ENCODE data around the gene IFITM10. TPM values are rescaled to one million over a fixed set of nuclear protein-coding genes. Genes with fewer than 3 reads are reported as not detected.
"Not testable (repeated sequence)": the region's sequence is repeated elsewhere in the genome, so short reads cannot be mapped to it uniquely, and the experiment has no call there.

IFITM10 gene
- total and polyA plus RNA-seq, 4 donors = 3.4 to 15.8 (median 8.6) TPM

DNA sequence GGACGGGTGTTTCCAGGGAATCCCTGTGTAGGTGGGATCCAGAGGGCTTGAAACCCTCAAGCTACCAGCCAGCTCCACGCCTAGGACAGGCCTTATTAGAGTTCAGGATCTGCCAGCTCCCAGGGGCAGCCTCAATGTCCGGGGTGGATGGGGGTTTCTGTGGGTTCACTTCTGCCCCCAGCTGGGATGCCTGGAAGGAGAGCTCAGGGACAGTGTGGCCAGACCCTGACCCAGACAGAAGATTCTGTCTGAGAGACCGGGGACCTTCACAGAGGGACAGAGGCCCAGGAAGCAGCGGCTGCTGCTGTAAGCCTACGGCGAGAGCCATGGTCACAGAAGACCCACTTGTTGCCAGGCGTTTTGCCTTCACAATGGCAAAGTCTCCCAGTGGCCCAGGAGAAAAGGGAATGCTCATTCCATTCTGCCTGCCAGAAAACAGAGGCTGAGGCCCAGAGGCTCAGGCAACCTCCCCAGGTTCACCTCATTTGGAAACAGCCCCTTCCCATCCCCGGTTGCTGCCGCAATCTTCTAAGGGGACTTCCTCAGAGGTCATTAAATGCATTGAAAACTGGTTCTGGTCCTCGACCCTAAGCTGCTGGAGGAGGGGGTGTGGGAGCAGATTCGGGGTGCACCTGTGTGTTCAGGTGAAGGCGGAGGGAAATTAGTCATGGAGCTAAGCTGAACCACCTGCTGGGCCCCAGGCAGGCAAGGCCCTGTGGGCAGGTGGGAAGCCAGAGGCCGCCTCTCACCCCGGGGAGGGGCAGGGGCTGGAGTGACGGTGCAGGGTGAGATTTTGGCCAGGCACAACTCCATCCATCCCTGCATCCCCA lies 58.3 kb downstream of the IFITM10 start:
- Histone ChIP-seq H3K9me3 (ENCODE audit: control insufficient read depth, insufficient read depth, low read length) (no peaks in the 10 kb centered on the region), H3K36me3 (ENCODE audit: control insufficient read depth, insufficient read depth, low read length) (no peaks in the 10 kb centered on the region), H3K4me3 (ENCODE audit: low read depth, low read length) (no peak overlapping the region), H3K4me1 (ENCODE audit: control insufficient read depth, insufficient read depth, low read length) (peaks cover 29% of the 10 kb centered on the region), H3K27me3 (ENCODE audit: control insufficient read depth, insufficient read depth, low read length) (no peaks in the 10 kb centered on the region), H3K27ac (ENCODE audit: low read depth, low read length) (no peak overlapping the region)
- no peak for DNase-seq (ENCODE audit: low read depth in 4 of 6, low spot score in 6 of 6)
- WGBS (ENCODE audit: insufficient coverage) = 85% methylated on average over 15 of the region's 16 CpGs

DNA sequence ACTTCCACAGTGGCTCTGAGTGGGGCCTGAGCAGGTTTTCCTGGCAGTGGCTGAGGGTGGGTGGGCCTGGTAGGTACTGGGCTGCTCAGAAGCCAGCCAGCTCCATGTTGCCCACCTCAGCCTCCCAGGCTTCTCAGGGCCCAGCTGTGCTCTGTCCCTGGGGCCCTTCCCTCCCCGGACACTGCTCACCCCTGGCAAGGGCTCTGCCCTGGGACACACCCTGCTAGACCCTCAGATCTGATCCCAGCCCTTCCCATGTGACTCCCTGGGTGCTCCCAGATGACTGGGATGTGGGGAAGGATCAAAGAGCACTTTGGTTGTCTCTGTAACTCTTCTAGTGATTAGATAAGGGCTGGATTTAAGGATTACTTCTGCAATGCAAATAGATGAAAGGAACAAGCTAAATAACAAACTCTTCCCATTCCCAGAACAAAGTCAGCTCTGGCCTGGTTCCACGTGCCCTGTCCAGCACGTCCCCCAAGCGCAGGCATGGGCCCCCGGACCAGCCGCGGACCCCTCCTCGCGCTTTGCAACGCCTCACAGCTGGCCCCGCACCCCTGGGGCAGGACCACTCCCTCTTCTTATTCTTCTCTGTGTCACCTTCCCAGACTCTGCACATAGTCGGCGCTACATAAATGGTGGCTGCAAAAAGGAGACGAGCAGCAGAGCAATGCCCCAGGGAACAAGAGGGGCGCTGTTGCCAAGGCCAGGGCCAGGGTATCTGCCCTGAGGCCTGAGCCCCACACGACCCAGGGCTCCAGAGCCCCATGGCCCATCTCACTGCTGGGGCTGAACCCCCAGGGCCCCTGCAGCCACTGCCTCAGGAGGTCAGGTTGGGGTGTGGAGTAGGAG lies 59.1 kb downstream of the IFITM10 start:
- H3K4me1 ChIP-seq (ENCODE audit: control insufficient read depth, insufficient read depth, low read length) = peaks cover 29% of the 10 kb centered on the region
- 69% methylated on average over 15 of the region's 16 CpGs for WGBS (ENCODE audit: insufficient coverage)
- H3K4me3 ChIP-seq (ENCODE audit: low read depth, low read length) = no peak overlapping the region
- H3K9me3 ChIP-seq (ENCODE audit: control insufficient read depth, insufficient read depth, low read length) = no peaks in the 10 kb centered on the region
- no peaks in the 10 kb centered on the region for H3K27me3 ChIP-seq (ENCODE audit: control insufficient read depth, insufficient read depth, low read length)
- no peaks in the 10 kb centered on the region for H3K36me3 ChIP-seq (ENCODE audit: control insufficient read depth, insufficient read depth, low read length)
- H3K27ac ChIP-seq (ENCODE audit: low read depth, low read length) = no peak overlapping the region
- DNase-seq (ENCODE audit: low read depth in 4 of 6, low spot score in 6 of 6) = no peak

DNA sequence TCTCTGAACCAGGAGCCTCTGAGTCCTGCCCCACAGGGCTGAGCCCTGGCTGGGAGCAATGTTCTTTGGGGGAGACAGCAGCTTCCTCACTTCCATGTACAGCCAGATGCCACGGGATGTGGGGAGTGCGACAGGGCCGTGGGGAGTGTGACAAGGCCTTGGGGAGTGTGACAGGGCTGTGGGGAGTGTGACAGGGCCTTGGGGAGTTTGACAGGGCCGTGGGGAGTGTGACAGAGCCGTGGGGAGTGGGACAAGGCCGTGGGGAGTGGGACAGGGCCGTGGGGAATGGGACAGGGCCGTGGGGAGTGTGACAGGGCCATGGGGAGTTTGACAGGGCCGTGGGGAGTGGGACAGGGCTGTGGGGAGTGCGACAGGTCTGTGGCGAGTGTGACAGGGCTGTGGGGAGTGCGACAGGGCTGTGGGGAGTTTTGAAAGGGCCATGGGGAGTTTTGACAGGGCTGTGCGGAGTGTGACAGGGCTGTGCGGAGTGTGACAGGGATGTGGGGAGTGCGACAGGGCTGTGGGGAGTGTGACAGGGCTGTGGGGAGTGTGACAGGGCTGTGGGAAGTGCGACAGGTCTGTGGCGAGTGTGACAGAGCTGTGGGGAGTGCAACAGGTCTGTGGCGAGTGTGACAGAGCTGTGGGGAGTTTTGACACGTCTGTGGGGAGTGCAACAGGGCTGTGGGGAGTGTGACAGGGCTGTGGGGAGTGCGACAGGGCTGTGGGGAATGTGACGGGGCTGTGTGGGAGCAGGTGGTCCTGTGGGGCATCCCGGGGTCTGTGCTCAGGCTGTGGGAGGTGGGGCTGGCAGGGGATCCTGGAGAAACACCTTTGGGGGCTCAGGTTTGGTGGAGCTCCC lies 60.0 kb downstream of the IFITM10 start:
- no peak overlapping the region for H3K4me3 ChIP-seq (ENCODE audit: low read depth, low read length)
- H3K9me3 ChIP-seq (ENCODE audit: control insufficient read depth, insufficient read depth, low read length) = no peaks in the 10 kb centered on the region
- no peaks in the 10 kb centered on the region for H3K36me3 ChIP-seq (ENCODE audit: control insufficient read depth, insufficient read depth, low read length)
- no peaks in the 10 kb centered on the region for H3K27me3 ChIP-seq (ENCODE audit: control insufficient read depth, insufficient read depth, low read length)
- no peak for DNase-seq (ENCODE audit: low read depth in 4 of 6, low spot score in 6 of 6)
- peaks cover 29% of the 10 kb centered on the region for H3K4me1 ChIP-seq (ENCODE audit: control insufficient read depth, insufficient read depth, low read length)
- WGBS (ENCODE audit: insufficient coverage) = 68% methylated on average over 22 of the region's 22 CpGs
- H3K27ac ChIP-seq (ENCODE audit: low read depth, low read length) = no peak overlapping the region

DNA sequence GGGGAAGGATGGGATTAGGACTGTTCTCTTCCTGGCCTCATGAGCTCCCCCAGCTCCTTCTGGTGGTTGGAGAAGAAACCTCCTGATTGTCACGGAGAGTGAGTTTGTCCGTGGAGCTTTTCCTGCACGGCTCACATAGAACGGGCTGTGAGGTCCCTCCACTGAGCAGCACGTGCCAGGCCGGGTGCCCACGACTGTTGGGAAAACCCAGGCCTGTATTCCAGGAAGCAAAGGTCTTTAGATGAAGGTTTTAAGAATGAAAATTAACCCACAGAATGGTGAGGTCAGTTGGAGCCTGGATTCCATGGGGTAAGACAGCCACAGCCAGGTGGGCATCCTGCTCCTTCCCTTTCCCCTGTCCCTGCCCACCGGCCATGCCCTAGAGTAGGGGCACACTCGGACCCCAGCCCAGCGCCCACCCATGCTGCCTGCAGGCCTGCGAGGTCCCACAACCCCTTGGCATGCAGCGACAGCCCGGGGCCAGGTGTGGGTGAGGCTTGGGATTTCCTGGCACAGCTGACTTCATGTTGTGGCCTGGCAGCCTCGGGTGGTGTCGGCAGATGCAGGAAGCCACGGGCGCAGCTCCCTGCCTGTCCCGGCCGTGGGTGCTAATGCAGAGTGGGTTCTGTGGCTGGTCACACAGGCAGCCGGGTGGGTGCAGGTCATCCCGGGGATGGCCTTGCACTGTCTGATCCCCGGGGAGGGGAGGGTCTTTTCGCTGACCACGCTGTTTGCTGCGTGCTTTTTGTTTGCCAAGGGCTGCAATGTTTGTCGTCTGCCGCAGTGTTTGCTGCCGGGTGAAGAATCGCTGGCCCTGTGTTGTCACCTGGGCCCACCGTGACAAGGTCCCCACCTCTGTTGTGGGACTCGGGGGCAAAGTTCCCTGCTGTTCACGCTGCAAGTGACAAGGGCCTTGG lies 60.9 kb downstream of the IFITM10 start:
- H3K36me3 ChIP-seq (ENCODE audit: control insufficient read depth, insufficient read depth, low read length); DNase-seq (ENCODE audit: low read depth in 4 of 6, low spot score in 6 of 6); H3K27ac ChIP-seq (ENCODE audit: low read depth, low read length); H3K27me3 ChIP-seq (ENCODE audit: control insufficient read depth, insufficient read depth, low read length); H3K4me3 ChIP-seq (ENCODE audit: low read depth, low read length); H3K9me3 ChIP-seq (ENCODE audit: control insufficient read depth, insufficient read depth, low read length): not testable (repeated sequence)
- WGBS (ENCODE audit: insufficient coverage) = 82% methylated on average over 17 of the region's 32 CpGs
- H3K4me1 ChIP-seq (ENCODE audit: control insufficient read depth, insufficient read depth, low read length) = peaks cover 28% of the 10 kb centered on the region

DNA sequence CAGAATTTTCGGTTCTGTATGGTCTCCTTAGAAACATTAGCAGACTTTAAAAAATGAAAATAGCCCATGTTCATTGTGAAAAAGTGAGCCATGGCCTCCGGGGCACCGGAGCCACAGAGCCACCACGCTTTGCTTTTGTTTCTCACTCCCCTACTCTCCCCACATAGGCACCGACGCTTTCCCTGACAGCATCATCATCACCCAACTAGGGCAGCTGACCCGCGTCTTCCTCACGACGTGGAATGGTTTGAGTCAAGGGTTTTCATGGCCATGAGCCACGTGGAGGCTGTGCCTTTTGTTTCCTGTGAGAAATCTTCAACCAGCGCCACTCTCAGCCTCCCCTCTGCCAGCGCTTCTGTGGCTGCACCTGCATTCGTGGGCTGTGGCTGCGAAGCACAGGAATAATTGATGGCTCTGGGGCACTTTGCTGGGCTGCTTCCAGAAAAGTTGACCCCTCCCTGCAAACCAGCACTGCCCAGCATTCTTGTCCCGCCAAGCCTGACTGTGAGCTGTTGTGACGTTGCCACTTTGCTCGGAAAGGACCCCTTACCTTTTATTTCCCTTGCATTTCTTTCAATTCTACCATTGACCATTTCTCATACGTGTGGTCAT lies 62.0 kb downstream of the IFITM10 start:
- not testable (repeated sequence) for H3K36me3 ChIP-seq (ENCODE audit: control insufficient read depth, insufficient read depth, low read length); H3K4me3 ChIP-seq (ENCODE audit: low read depth, low read length); H3K9me3 ChIP-seq (ENCODE audit: control insufficient read depth, insufficient read depth, low read length); H3K27me3 ChIP-seq (ENCODE audit: control insufficient read depth, insufficient read depth, low read length); H3K27ac ChIP-seq (ENCODE audit: low read depth, low read length); DNase-seq (ENCODE audit: low read depth in 4 of 6, low spot score in 6 of 6)
- peaks cover 18% of the 10 kb centered on the region for H3K4me1 ChIP-seq (ENCODE audit: control insufficient read depth, insufficient read depth, low read length)
- 52% methylated on average over 8 of the region's 19 CpGs for WGBS (ENCODE audit: insufficient coverage)

DNA sequence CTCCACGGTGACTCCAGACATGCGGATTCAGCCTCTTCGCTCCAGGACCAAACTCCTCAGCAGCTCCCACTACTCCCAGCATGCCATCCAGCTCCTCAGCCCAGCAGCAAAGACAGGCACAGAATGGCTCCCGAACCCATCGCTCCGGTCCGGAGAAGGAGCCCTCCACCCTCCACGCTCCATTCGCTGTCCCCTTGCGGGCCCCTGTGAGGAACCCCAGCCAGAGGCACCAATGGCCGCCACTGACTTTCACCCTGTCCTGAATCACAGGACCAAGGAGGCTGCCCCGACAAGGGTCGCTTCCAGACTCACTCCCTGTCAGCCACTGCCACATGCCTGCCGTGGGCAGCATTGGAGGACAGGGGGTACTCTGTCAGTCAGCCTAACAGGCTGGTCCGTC lies 64.2 kb downstream of the IFITM10 start:
- not testable (repeated sequence) for H3K9me3 ChIP-seq (ENCODE audit: control insufficient read depth, insufficient read depth, low read length); H3K27ac ChIP-seq (ENCODE audit: low read depth, low read length); H3K27me3 ChIP-seq (ENCODE audit: control insufficient read depth, insufficient read depth, low read length); H3K36me3 ChIP-seq (ENCODE audit: control insufficient read depth, insufficient read depth, low read length); H3K4me3 ChIP-seq (ENCODE audit: low read depth, low read length); DNase-seq (ENCODE audit: low read depth in 4 of 6, low spot score in 6 of 6); H3K4me1 ChIP-seq (ENCODE audit: control insufficient read depth, insufficient read depth, low read length)
- 85% methylated on average over 10 of the region's 15 CpGs for WGBS (ENCODE audit: insufficient coverage)

DNA sequence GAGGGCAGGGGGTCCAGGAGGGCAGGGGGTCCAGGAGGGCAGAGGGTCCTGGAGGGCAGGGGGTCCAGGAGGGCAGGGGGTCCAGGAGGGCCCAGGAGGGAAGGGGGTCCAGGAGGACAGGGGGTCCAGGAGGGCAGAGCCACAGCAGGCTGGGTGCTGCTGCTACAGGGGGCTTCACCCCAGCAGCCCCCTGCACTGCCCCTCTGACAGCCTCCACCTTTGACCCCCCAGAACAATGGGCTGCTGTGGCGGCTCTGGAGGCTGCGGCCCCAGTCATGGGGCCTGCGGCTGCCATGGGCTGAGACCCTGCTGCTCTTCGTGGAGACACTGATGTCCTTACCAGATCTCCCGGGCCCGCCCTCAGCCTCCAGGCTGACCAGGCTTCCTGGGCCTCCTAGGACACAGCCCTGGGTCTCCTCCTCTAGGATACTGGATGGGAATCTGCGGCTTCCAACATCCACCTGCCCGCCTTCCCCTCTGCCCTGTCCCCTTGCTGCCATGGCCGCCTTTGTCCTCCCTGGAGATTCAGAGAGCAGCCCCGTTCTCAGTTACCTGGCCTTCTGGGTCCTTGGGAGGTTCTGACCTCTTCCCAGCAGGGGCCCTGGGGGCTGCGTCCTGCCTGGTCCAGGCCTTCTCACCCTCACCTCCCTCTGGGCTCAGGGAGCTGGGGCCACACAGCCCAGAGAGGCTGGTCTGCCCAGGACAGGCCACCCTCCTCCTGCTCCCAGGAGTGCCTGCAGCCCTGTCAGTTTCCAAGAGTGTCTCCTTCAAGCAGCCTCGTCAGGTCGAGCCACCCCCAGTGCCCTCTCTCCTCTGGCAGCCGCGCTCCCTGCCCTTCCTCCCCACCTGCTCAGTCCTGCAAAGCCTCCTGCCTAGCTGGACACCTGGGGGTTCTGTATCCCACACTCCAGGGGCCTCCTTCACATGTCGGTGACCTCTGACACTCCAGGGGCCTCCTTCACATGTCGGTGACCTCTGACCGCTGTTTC lies 65.2 kb downstream of the IFITM10 start:
- not testable (repeated sequence) for H3K27ac ChIP-seq (ENCODE audit: low read depth, low read length); H3K27me3 ChIP-seq (ENCODE audit: control insufficient read depth, insufficient read depth, low read length); H3K36me3 ChIP-seq (ENCODE audit: control insufficient read depth, insufficient read depth, low read length); H3K4me3 ChIP-seq (ENCODE audit: low read depth, low read length); H3K4me1 ChIP-seq (ENCODE audit: control insufficient read depth, insufficient read depth, low read length); DNase-seq (ENCODE audit: low read depth in 4 of 6, low spot score in 6 of 6); H3K9me3 ChIP-seq (ENCODE audit: control insufficient read depth, insufficient read depth, low read length)
- 86% methylated on average over 7 of the region's 18 CpGs for WGBS (ENCODE audit: insufficient coverage)
